ENCODE results near the gene CLSTN3. TPM values are rescaled to one million over a fixed set of nuclear protein-coding genes. Genes with fewer than 3 reads are reported as not detected.

Gene CLSTN3
- total and polyA plus RNA-seq, 9 of the 15 experiments (the other 6 are each of a cell fraction or from before 2014, with no cell fraction given) = 0.08 to 23.2 (median 11.0) TPM

- TF ChIP-seq ZBTB43 (CRISPR knock-in tag; IDR thresholded peaks at IDR 0.05) = no peak
- peak; percentile 45; the same call in 1 of the 2 replicates for TF ChIP-seq KAT7 (CRISPR knock-in tag; IDR thresholded peaks at IDR 0.05; ENCODE audit: borderline replicate concordance)
- no peak for TF ChIP-seq ZNF830 (CRISPR knock-in tag; IDR thresholded peaks at IDR 0.05)
- no peak for TF ChIP-seq THRA (IDR thresholded peaks at IDR 0.05)
- no peak for TF ChIP-seq HNRNPL (IDR thresholded peaks at IDR 0.05; ENCODE audit: low read depth, low read length)
- TF ChIP-seq THAP12 (CRISPR knock-in tag; IDR thresholded peaks at IDR 0.05) = no peak
- no peak for TF ChIP-seq FOS (IDR thresholded peaks at IDR 0.05; ENCODE audit: extremely low read depth, insufficient read length)
- TF ChIP-seq ZBED1 (IDR thresholded peaks at IDR 0.05) = no peak
- no peak for TF ChIP-seq ETS1 (conservative IDR thresholded peaks at IDR 0.05; ENCODE audit: control insufficient read depth, low read depth, low read length)
- TF ChIP-seq BRF1 (IDR thresholded peaks at IDR 0.05; ENCODE audit: borderline replicate concordance, extremely low read depth, insufficient read length) = no peak
- TF ChIP-seq HMG20A (CRISPR knock-in tag; conservative IDR thresholded peaks at IDR 0.05) = no peak
- no peak for TF ChIP-seq DEAF1 (CRISPR knock-in tag; IDR thresholded peaks at IDR 0.05)
- no peak for TF ChIP-seq POU5F1 (IDR thresholded peaks at IDR 0.05; ENCODE audit: borderline replicate concordance, low read depth, low read length, partially characterized antibody)
- TF ChIP-seq ZNF57 (CRISPR knock-in tag; IDR thresholded peaks at IDR 0.05) = no peak
- no peak for TF ChIP-seq PCBP1 (IDR thresholded peaks at IDR 0.05; ENCODE audit: low read depth, low read length, poor library complexity, severe bottlenecking)
- no peak for TF ChIP-seq KHSRP (IDR thresholded peaks at IDR 0.05)
- TF ChIP-seq ZNF766 (CRISPR knock-in tag; conservative IDR thresholded peaks at IDR 0.05) = 0 out of 2 replicates have a peak, but pooled peaks have one; percentile 27
- no peak for TF ChIP-seq FOXJ2 (tag; IDR thresholded peaks at IDR 0.05)
- TF ChIP-seq BRD9 (IDR thresholded peaks at IDR 0.05; ENCODE audit: low read depth, partially characterized antibody) = peak; percentile 48
- TF ChIP-seq BCL6 (CRISPR knock-in tag; IDR thresholded peaks at IDR 0.05) = no peak
Observed at GRCh38 chr12:7108796-7109571, 21.2 kb upstream of the CLSTN3 start, which contains the start of gene C1RL (continued).

Measured in K562 (cell line).